H54 (cell line): ENCODE measurements around the gene CLEC17A.
"Not testable (repeated sequence)": the region's sequence is repeated elsewhere in the genome, so short reads cannot be mapped to it uniquely, and the experiment has no call there.

Source experiments
- DNase-seq: peaks from one replicate; pipeline ENCODE4 v3.0.0; 2011; ENCODE audit warnings: low spot score, mixed read lengths; ENCODE audit not compliant: insufficient read length
- FAIRE-seq: peaks from 3 replicates; lab custom pipeline; 2011; peaks lifted over from hg19 to GRCh38; lab: Jason Lieb, UNC
- POLR2A ChIP-seq: IDR thresholded peaks from 2 replicates; pipeline ENCODE4 v1.6.1; 2011; ENCODE audit warnings: low read depth, mild to moderate bottlenecking, low read length

Gene CLEC17A

DNA sequence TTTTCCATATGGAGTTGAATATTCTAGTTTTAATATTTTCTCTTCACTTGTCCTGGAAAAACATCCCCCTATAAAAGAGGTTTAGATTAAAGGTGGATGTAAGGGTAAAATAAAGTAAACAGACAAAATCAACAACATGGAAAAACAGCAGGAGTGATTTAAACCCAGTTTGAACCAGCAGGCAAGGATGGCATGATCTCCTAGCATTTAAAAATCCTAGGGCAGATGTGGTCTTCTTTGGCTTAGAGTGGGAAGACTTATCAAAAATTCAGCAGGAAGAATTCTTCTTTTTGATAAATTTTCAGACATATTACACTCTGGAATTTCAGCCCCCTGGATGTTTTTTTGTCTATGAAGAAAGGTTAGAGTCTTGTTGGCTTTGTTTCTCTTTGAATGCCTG, 36.5 kb downstream of the CLEC17A start:
- no peak for TF ChIP-seq POLR2A
- no peak for DNase-seq
- no peak for FAIRE-seq

DNA sequence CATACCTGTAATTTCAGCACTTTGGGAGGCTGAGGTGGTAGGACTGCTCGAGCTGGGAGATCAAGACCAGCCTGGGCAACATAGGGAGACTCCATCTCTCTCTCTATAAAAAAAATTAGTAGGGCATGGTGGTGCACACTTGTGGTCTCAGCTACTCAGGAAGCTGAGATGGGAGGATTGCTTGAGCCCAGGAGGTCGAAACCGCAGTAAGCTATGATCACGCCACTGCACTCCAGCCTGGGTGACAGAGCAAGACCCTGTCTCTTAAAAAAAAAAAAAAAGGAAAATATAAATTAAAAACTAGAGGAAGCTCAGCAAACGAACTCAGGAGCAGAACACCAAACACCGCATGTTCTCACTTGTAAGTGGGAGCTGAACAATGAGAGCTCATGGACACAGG, 41.6 kb downstream of the CLEC17A start:
- FAIRE-seq, DNase-seq: not testable (repeated sequence)

DNA sequence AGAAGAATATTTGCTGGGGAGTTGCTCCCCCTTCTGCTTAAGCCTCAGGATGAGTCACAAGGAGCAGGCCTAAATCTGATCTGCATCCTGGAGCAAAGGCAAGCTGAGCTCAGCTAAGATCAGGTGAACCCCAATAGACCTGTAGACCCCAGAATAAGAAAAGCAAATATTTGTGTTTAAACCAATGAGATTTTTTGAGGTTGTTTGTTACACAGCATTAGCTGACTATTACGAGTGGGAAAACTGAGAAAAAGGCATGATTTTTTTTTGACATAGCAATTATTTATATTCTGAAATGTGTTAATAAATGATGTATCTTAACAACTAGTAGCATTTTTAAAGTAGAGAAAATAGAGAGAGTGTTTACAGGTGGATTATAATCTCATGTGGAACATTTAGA, 46.7 kb downstream of the CLEC17A start:
- FAIRE-seq, result no peak

DNA sequence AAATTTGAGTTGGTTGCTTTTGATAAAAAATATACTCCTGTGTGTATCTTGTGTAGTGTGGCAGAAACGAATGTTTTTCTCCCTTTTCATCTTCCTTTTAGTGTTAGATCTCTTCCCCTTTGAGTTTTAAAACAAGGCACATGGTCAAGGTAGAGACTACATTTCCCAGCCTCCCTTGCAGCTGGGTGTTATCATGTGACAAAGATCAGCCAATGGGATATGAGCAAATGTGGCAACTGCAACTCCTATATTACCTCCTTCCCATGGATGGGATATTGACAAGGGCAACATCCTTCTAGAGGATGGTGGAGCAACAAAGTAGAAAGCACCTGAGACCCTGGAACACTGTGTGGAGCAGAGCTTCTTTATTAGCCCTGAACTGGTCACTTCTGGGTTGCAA, 49.4 kb downstream of the CLEC17A start:
- FAIRE-seq, result peak; percentile 60
- peak; percentile 35 for DNase-seq

More for the DNA sequence above, 46.7 kb downstream of the CLEC17A start:
- no peak for TF ChIP-seq POLR2A
- no peak for DNase-seq

DNA sequence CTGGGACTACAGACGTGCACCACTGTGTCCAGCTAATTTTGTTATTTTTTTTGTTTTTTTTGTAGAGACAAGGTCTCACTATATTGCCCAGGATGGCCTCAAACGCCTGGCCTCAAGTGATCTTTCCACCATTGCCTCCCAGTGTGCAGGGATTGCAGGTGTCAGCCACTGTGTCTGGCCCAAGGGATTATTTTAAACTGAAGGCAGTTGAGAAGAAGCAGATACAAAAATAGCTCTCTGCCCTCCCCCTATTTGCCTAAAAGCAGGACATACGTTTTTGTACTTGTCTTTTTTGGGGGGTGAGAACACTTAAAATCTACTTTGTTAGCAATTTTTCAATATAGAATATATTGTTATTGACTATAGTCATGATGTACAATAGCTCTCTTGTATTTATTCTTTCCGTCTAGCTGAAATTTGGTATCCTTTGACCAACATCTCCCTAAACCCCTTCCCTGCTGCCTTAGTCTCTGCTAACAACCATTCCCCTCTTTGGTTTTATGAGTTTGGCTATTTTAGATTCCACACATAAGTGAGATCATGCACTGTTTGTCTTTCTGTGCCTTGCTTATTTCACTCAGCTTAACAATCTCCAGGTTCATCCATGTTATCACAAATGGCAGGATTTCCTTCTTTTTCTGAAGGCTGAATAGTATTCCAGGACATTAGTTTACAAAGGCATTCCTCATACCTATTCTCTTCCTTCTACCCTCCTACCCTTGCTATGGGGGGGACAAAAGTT, 56.8 kb downstream of the CLEC17A start:
- TF ChIP-seq POLR2A, result no peak
- no peak for DNase-seq
- no peak for FAIRE-seq

More for the DNA sequence above, 49.4 kb downstream of the CLEC17A start:
- TF ChIP-seq POLR2A, result no peak

DNA sequence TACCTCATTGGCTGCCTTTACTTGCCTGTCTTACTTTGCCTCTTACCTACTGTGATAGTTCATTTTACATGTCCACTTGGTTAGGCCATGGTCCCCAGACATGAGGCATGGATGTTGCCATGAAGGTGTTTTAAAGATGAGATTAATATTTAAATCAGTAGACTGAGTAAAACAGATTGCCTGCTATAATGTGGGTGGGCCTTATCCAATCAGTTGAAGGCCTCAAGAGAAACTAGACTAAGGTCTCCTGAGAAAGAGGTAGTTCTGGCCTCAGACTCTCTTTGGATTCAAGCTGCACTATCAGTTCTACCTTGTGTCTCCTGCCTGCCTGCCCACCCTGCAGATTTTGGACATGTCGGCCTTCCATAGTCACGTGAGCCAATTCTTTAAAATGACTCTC, 65.6 kb downstream of the CLEC17A start:
- no peak for TF ChIP-seq POLR2A
- FAIRE-seq (no peak), DNase-seq (no peak)

DNA sequence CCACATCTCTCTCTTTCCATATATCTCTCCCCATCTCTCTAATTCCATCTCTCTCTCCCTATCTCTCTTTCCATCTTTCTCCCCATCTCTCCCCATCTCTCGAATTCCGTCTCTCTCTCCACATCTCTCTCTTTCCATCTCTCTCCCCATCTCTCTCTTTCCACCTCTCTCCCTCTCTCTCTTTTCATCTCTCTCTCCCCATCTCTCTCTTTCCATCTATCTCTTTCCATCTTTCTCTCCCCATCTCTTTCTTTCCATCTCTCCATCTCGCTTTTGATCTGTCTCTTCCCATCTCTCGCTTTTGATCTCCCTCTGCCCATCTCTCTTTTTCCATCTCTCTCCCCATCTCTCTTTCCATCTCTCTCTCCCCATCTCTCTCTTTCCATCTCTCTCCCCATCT, 66.1 kb downstream of the CLEC17A start:
- FAIRE-seq, result no peak
- no peak for DNase-seq
- no peak for TF ChIP-seq POLR2A

DNA sequence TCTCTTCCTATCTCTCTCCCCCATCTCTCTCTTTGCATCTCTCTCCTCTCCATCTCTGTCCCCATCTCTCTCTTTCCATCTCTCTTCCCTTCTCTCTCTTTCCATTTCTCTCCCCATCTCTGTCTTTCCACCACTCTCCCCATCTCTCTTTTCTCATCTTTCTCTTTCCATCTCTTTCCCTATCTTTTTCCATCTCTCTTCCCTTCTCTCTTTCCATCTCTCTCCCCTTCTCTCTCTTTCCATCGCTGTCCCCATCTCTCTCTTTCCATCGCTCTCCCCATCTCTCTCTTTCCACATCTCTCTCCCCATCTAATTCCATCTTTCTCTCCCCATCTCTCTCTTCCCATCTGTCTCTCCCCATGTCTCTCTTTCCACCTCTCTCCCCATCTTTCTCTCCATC, 67.3 kb downstream of the CLEC17A start:
- TF ChIP-seq POLR2A, result no peak
- FAIRE-seq, result no peak
- no peak for DNase-seq

DNA sequence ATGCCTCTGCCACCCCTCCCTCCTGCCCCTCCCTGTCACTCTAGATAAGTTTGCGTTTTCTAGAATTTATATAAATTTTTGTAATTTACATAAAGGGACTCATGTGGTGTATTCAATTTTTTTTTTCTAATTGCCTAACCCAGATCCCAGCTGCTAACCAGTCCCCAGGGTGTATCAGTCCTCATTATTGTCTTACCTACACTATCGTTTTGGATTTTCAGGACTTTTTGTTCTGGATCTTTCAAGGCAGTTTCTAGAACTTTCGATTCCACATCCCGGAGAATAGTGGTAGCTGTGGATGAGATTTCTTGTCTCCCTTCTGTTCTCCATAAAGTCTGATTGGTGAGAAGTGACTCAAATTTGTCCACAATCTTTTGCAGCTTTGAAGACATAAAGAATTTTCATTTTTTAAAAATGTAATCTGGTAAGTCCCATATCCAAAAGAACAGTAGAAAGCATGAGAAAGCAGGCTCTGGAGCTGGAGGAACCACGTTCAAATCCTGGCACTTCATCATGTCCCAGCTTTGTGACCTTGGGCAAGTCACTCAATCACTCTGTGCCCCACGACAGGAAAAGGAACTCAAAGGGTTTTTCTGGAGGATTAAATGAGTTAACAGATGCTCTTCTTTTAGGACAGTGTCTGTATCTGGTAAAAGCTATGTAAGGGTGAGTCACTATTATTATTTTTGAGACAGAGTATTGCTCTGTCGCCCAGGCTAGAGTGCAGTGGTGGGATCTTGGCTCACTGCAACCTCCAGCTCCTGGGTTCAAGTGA, 72.1 kb downstream of the CLEC17A start:
- FAIRE-seq, result no peak
- no peak for DNase-seq
- no peak for TF ChIP-seq POLR2A

DNA sequence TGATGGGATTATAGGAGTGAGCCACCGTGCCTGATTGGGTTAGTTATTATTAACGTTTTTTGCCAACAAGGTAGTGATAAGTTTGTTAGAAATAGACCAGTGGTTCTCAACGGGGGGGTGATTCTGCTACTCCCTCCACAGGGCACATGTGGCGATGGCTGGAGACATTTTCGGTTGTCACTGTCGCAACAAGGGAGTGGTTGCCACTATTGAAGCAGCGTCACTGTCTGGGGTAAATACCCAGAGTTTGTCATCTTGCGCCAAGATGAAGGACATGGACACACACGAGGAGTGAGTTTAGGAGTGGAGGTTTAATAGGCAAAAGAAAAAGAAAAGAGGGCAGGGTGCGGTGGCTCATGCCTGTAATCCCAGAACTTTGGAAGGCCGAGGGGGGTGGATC, 72.8 kb downstream of the CLEC17A start:
- no peak for TF ChIP-seq POLR2A
- DNase-seq (no peak), FAIRE-seq (no peak)

DNA sequence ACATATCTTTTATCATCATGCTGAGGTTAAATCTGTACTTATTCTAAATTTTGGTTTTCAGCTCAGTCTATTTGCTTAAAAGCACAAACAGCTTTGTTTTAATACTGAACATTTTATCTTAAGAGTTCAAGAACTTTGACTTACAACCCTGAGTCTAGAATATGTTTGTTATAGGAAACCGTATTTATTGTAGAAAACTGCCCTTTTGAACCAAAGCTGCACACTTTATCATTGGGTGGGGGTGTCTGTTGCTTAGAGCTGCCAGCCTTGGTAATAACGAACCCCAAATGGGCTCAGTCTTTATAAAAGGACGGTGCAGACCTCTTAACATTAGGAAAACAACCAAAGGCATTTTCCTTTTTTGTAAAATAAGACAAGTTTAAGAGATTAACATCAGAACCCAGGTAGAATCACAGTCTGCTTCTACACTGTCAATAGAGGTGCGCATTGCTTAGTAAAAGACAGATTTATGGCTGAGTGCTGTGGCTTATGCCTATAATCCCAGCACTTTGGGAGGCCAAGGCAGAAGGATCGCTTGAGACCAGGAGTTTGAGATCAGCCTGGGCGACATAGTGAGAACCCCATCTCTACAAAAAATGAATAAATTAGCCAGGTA, 77.1 kb downstream of the CLEC17A start:
- no peak for TF ChIP-seq POLR2A
- FAIRE-seq, result no peak
- no peak for DNase-seq

DNA sequence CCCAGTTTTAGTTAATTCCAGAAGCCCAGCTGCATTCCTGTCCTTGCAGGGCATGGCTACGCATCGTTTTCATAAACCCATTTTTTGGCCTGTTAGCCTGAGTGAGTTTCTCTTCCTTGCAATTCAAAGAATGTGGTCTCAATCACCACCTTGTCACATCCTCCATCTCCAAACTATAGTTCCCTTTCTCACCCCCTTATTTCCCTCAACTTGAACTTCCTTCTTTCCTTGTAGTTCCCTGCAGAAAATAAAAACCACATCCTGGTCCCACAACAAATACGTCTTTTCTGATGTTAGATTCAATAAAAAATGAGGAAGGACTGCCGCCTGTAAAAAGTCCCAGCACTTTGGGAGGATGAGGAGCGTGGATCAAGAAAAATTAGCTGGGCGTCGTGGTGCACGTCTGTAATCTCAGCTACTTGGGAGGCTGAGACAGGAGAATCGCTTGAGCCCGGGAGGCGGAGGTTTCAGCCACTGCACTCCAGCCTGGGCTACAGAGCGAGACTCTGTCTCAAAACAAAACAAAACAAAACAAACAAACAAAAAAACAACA, 78.6 kb downstream of the CLEC17A start:
- DNase-seq (no peak), FAIRE-seq (no peak)
- no peak for TF ChIP-seq POLR2A
